Measurements from ENCODE around the gene SCAMP2.

SCAMP2 gene

GRCh38 chr15:74794970-74795349, 78.2 kb downstream of the SCAMP2 start:
- H3K4me3 ChIP-seq (ENCODE audit: low read length), result no peak overlapping the region
- DNase-seq (ENCODE audit: low read depth), result no peak
- TF ChIP-seq, protein P1, sequence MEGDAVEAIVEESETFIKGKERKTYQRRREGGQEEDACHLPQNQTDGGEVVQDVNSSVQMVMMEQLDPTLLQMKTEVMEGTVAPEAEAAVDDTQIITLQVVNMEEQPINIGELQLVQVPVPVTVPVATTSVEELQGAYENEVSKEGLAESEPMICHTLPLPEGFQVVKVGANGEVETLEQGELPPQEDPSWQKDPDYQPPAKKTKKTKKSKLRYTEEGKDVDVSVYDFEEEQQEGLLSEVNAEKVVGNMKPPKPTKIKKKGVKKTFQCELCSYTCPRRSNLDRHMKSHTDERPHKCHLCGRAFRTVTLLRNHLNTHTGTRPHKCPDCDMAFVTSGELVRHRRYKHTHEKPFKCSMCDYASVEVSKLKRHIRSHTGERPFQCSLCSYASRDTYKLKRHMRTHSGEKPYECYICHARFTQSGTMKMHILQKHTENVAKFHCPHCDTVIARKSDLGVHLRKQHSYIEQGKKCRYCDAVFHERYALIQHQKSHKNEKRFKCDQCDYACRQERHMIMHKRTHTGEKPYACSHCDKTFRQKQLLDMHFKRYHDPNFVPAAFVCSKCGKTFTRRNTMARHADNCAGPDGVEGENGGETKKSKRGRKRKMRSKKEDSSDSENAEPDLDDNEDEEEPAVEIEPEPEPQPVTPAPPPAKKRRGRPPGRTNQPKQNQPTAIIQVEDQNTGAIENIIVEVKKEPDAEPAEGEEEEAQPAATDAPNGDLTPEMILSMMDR (conservative IDR thresholded peaks at IDR 0.05; ENCODE audit: low read depth, low read length), result no peak

DNA sequence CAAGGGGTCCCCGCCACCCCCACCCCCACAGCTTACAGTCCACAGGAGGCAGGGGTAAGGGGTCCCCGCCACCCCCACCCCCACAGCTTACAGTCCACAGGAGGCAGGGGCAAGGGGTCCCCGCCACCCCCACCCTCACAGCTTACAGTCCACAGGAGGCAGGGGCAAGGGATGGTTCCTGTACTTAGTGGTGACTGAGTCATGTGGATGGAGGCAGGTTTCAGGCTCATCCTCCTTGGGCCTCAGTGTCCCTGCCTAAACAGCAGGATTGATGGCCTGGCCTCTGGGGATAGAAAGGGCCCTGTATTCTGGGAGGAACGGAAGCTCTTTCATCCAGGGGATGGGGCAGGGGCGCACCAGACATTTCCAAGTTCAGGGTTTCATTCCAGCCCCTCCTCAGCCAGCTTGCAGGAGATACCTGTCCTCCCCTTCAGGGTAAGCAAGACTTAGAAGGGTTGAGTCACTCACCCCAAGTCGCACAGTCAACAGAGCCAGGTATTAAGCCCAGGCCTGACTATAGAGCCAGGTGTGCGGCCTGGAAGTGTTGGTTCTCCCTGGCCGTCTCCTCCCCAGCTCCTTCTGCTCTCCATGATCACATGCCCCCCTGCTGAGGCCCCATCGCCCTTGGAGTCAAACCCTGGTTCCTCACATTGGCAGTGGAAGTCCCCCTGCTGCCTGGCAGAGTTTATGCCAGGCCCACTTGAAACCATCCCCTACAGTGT, 78.8 kb downstream of the SCAMP2 start:
- H3K4me3 ChIP-seq (ENCODE audit: low read length), result no peak overlapping the region

More for the DNA sequence above, 78.8 kb downstream of the SCAMP2 start:
- TF ChIP-seq, protein P1 (conservative IDR thresholded peaks at IDR 0.05; ENCODE audit: low read depth, low read length), result no peak
- no peak for DNase-seq (ENCODE audit: low read depth)
